Muscle layer of colon (tissue), 2 donors: ENCODE measurements around the gene MUC2.

Experiments
- H3K27ac ChIP-seq: one replicate; pipeline ENCODE4 v1.7.0; 2013; ENCODE audit warnings: low read depth, mild to moderate bottlenecking, low read length, moderate library complexity
- H3K27me3 ChIP-seq, 2 donors: one replicate each; pipeline ENCODE4 v1.7.0; 2013; ENCODE audit warnings: low read length in 2 of 2, mild to moderate bottlenecking in 2 of 2; ENCODE audit not compliant: insufficient read depth in 2 of 2, control insufficient read depth in 1 of 2
- H3K36me3 ChIP-seq: one replicate; pipeline ENCODE4 v1.7.0; 2013; ENCODE audit warnings: mild to moderate bottlenecking, low read length; ENCODE audit not compliant: insufficient read depth
- H3K4me1 ChIP-seq: one replicate; pipeline ENCODE4 v1.7.0; 2013; ENCODE audit warnings: mild to moderate bottlenecking, low read length; ENCODE audit not compliant: insufficient read depth
- H3K4me3 ChIP-seq, 2 donors: one replicate each; pipeline ENCODE4 v1.7.0; 2013; ENCODE audit warnings: low read length in 2 of 2, low read depth in 1 of 2, mild to moderate bottlenecking in 1 of 2, moderate library complexity in 1 of 2
- H3K9ac ChIP-seq: one replicate; pipeline ENCODE4 v1.7.0; 2013; ENCODE audit warnings: low read length
- H3K9me3 ChIP-seq: one replicate; pipeline ENCODE4 v1.7.0; 2013; ENCODE audit warnings: mild to moderate bottlenecking, low read length
- donor health status: abdominal sarcoma.
- donor health status: Adenocarcinoma of cecum.

The MUC2 gene

GRCh38 chr11:1087961-1088926 lies 13.6 kb downstream of the MUC2 start:
- no peaks in the 10 kb centered on the region for H3K9me3 ChIP-seq
- peaks cover 0 to 2% of the 10 kb centered on the region in 2 donors for H3K27me3 ChIP-seq
- no peak overlapping the region for H3K27ac ChIP-seq

GRCh38 chr11:1088927-1089737 lies 14.5 kb downstream of the MUC2 start:
- Histone ChIP-seq H3K4me1 (no peaks in the 10 kb centered on the region), H3K36me3 (no peaks in the 10 kb centered on the region), H3K27me3 (no peaks in the 10 kb centered on the region), H3K9ac (no peak overlapping the region), H3K4me3 (no peak overlapping the region), H3K9me3 (no peaks in the 10 kb centered on the region), H3K27ac (no peak overlapping the region)

More at GRCh38 chr11:1087961-1088926, 13.6 kb downstream of the MUC2 start:
- Histone ChIP-seq H3K4me3 (no peak overlapping the region), H3K4me1 (no peaks in the 10 kb centered on the region), H3K9ac (no peak overlapping the region), H3K36me3 (no peaks in the 10 kb centered on the region)

GRCh38 chr11:1089738-1090599 lies 15.3 kb downstream of the MUC2 start:
- H3K9ac ChIP-seq: no peak overlapping the region
- H3K27ac ChIP-seq: no peak overlapping the region
- no peaks in the 10 kb centered on the region for H3K4me1 ChIP-seq
- no peaks in the 10 kb centered on the region for H3K9me3 ChIP-seq
- no peak overlapping the region for H3K4me3 ChIP-seq
- H3K36me3 ChIP-seq: no peaks in the 10 kb centered on the region
- no peaks in the 10 kb centered on the region for H3K27me3 ChIP-seq

GRCh38 chr11:1090600-1091331 lies 16.1 kb downstream of the MUC2 start:
- Histone ChIP-seq H3K4me1 (no peaks in the 10 kb centered on the region), H3K36me3 (no peaks in the 10 kb centered on the region), H3K9ac (no peak overlapping the region)

GRCh38 chr11:1091332-1092083 lies 16.8 kb downstream of the MUC2 start:
- Histone ChIP-seq H3K27me3 (no peaks in the 10 kb centered on the region), H3K4me1 (no peaks in the 10 kb centered on the region), H3K27ac (no peak overlapping the region), H3K9me3 (no peaks in the 10 kb centered on the region), H3K4me3 (no peak overlapping the region), H3K9ac (no peak overlapping the region), H3K36me3 (no peaks in the 10 kb centered on the region)

More at GRCh38 chr11:1090600-1091331, 16.1 kb downstream of the MUC2 start:
- Histone ChIP-seq H3K9me3 (no peaks in the 10 kb centered on the region), H3K27ac (no peak overlapping the region), H3K27me3 (no peaks in the 10 kb centered on the region), H3K4me3 (no peak overlapping the region)

GRCh38 chr11:1092145-1092670 lies 17.5 kb downstream of the MUC2 start:
- no peaks in the 10 kb centered on the region for H3K36me3 ChIP-seq
- no peaks in the 10 kb centered on the region for H3K9me3 ChIP-seq
- H3K27ac ChIP-seq: no peak overlapping the region
- H3K9ac ChIP-seq: no peak overlapping the region
- H3K4me1 ChIP-seq: no peaks in the 10 kb centered on the region
- no peak overlapping the region for H3K4me3 ChIP-seq
- H3K27me3 ChIP-seq: no peaks in the 10 kb centered on the region

- Histone ChIP-seq H3K27ac (no peak overlapping the region), H3K27me3 (no peaks in the 10 kb centered on the region), H3K4me1 (no peaks in the 10 kb centered on the region), H3K4me3 (no peak overlapping the region), H3K9me3 (no peaks in the 10 kb centered on the region), H3K9ac (no peak overlapping the region), H3K36me3 (no peaks in the 10 kb centered on the region)
Observed at GRCh38 chr11:1092919-1093318, 18.2 kb downstream of the MUC2 start.

- Histone ChIP-seq H3K27ac (no peak overlapping the region), H3K36me3 (no peaks in the 10 kb centered on the region), H3K4me1 (no peaks in the 10 kb centered on the region), H3K9ac (no peak overlapping the region), H3K9me3 (no peaks in the 10 kb centered on the region), H3K27me3 (no peaks in the 10 kb centered on the region), H3K4me3 (no peak overlapping the region)
Observed at GRCh38 chr11:1099519-1100355, 25.1 kb downstream of the MUC2 start.

GRCh38 chr11:1100417-1101245 lies 26.0 kb downstream of the MUC2 start:
- Histone ChIP-seq H3K4me1 (no peaks in the 10 kb centered on the region), H3K27ac (no peak overlapping the region), H3K27me3 (no peaks in the 10 kb centered on the region), H3K9me3 (no peaks in the 10 kb centered on the region), H3K9ac (no peak overlapping the region), H3K4me3 (no peak overlapping the region), H3K36me3 (no peaks in the 10 kb centered on the region)
